Iris pigment epithelial cell (primary cell): ENCODE data around the gene RBP5.

Source experiments
- DNase-seq: peaks from one replicate; pipeline ENCODE4 v3.0.0-alpha.2; 2011; ENCODE audit warnings: low read depth

Gene RBP5

GRCh38 chr12:7145671-7146070, 17.0 kb upstream of the RBP5 start:
- no peak for DNase-seq

- peak; percentile 42 for DNase-seq
Measured at GRCh38 chr12:7144414-7145120, 15.9 kb upstream of the RBP5 start.

GRCh38 chr12:7143564-7143963, 14.9 kb upstream of the RBP5 start:
- no peak for DNase-seq

- DNase-seq = no peak
Measured at GRCh38 chr12:7142809-7143465, 14.2 kb upstream of the RBP5 start.

- peak; percentile 52 for DNase-seq
Measured at GRCh38 chr12:7142056-7142644, 13.5 kb upstream of the RBP5 start.

GRCh38 chr12:7141351-7142005, 12.8 kb upstream of the RBP5 start:
- no peak for DNase-seq

GRCh38 chr12:7139200-7139599, 10.5 kb upstream of the RBP5 start:
- no peak for DNase-seq

GRCh38 chr12:7137908-7138307, 9.2 kb upstream of the RBP5 start:
- DNase-seq = no peak

GRCh38 chr12:7136676-7137075, 8.0 kb upstream of the RBP5 start:
- DNase-seq = no peak

- DNase-seq = no peak
Measured at GRCh38 chr12:7136071-7136470, 7.4 kb upstream of the RBP5 start.

GRCh38 chr12:7134396-7135166, 5.9 kb upstream of the RBP5 start:
- no peak for DNase-seq

- no peak for DNase-seq
Measured at GRCh38 chr12:7131502-7131866, 2.8 kb upstream of the RBP5 start.

- peak; percentile 53 for DNase-seq
Measured at GRCh38 chr12:7130701-7131501, 2.2 kb upstream of the RBP5 start.

- peak; percentile 72 for DNase-seq
Measured at GRCh38 chr12:7129872-7130691, 1.4 kb upstream of the RBP5 start, which contains the start of gene CLSTN3. TSS of gene CLSTN3 (plus strand) at chr12:7130371. CDS start at chr12:7130649, 278 bp downstream.

GRCh38 chr12:7129287-7129871, 690 bp upstream of the RBP5 start:
- DNase-seq = no peak

GRCh38 chr12:7127916-7128626, 618 bp downstream of the RBP5 start:
- no peak for DNase-seq

- DNase-seq = no peak
Measured at GRCh38 chr12:7125632-7126227, 3.0 kb downstream of the RBP5 start.

- no peak for DNase-seq
Measured at GRCh38 chr12:7123806-7124522, 4.7 kb downstream of the RBP5 start.
